ENCODE results near the gene UCN2. TPM values are rescaled to one million over a fixed set of nuclear protein-coding genes. Genes with fewer than 3 reads are reported as not detected.
"Not testable (repeated sequence)": the region's sequence is repeated elsewhere in the genome, so short reads cannot be mapped to it uniquely, and the experiment has no call there.

Gene UCN2
- total RNA-seq, 1 donor from 2014 or later: not detected

- peak; percentile 0 for DNase-seq
- ATAC-seq (ENCODE audit: poor library complexity); intact Hi-C loops (cut with DNase I): not testable (repeated sequence)
These were observed 11.9 kb downstream of the UCN2 start for GRCh38 chr3:48551651-48552050.

GRCh38 chr3:48548729-48549705, 14.6 kb downstream of the UCN2 start:
- DNase-seq (peak; percentile 93), ATAC-seq (ENCODE audit: poor library complexity) (peak; percentile 96)
- intact Hi-C loops (cut with DNase I): loop anchor here (2.0 to 5.0 kb wide), 3 partner anchors 84 to 277 kb away; no protein-coding TSS in a partner anchor

GRCh38 chr3:48548126-48548525, 15.5 kb downstream of the UCN2 start:
- peak; percentile 3 for DNase-seq
- ATAC-seq (ENCODE audit: poor library complexity): no peak
- intact Hi-C loops (cut with DNase I): loop anchor here (2.0 to 5.0 kb wide), 3 partner anchors 83 to 276 kb away; no protein-coding TSS in a partner anchor

DNA sequence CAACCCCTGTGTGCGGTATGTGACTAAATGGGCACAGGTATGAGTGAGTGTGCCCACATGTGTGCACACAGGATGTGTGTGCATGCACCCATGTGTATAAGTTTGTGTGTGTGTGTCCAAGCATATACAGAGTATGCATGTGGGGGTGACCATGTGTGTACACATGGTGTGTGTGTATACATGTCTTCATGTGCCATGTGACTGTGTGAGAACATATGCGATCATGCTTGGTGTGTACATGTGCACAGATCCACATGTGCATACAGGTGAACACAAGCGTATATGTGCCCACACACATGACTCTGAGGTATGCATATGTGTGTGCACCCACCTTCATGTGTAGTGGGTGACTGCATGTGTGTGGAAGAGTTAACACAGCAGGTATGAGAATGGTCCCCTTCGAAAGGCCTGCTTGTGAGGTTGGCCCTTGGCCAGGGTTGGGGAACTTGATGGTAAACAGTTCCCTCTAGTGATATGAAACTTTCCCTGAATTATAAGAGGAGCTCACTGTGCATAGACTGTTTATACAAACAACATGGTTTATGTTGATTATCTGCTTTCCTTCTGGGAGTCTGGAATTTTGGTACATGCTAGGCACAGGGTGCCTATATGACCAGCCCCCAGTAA, 17.3 kb downstream of the UCN2 start:
- intact Hi-C loops (cut with DNase I): loop anchor here (5.0 kb wide), 2 partner anchors 144 to 274 kb away; no protein-coding TSS in a partner anchor
- no peak for ATAC-seq (ENCODE audit: poor library complexity)
- peak; percentile 39 for DNase-seq

DNA sequence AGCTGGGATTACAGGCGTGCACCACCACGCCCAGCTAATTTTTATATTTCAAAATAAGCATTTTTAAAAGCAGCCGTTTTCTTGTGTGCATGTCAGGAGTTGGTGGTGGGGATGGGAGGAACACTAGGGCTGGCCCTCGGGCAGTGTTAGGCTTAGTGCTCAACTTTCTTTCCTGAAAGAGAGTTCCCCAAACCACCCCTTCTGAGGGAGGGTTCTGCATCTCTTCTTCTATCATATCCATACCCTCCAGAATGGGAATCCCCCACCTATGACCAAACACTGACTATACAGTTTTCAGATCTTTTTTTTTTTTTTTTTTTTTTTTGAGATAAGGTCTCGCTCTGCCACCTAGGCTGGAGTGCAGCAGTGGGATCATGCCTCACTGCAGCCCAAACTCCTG, 19.4 kb downstream of the UCN2 start:
- intact Hi-C loops (cut with DNase I): no loop called here
- DNase-seq (peak; percentile 22), ATAC-seq (ENCODE audit: poor library complexity) (no peak)

GRCh38 chr3:48543271-48543866, 20.2 kb downstream of the UCN2 start:
- DNase-seq: peak; percentile 77
- ATAC-seq (ENCODE audit: poor library complexity): peak; percentile 93
- intact Hi-C loops (cut with DNase I): no loop called here

DNA sequence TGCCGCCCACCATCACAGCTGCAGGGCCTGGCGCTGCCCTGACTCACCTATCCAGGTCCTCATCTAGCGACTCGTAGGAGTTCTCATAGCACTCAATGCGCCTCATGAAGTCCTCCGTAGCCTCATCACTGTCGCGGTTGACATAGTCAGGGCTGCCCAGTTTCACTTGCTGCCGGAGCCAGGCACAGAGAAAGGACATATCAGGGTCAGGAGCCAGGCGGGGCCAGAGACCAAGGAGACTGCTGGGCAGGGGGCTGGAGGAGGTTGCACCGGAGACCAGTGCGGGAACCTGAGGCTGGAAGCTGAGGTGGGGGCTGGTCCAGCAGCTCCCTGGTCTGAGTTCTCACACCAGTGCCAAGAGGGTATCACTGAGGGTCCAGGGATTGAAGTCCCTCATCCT, 25.1 kb downstream of the UCN2 start:
- intact Hi-C loops (cut with DNase I): no loop called here
- no peak for ATAC-seq (ENCODE audit: poor library complexity)
- DNase-seq: peak; percentile 19

DNA sequence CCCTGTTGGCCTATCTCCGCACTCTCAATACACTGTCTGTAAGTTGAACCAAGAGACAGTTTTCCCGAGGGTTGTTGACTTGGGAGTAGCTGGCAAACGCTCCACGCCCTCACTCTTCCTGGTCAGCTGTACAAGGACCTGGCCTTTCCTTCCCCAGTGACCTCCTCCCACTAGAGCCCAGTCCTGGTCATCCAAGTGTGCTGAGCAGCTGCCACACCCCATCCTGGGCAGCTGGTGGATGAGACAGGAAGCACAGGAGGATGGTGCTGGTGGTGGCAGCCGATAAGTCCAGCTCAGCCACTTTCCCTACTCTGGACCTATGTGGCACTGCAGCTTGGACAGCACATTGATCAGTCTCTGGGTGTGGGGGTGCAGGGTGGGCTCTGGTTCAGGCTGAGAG, 26.8 kb downstream of the UCN2 start:
- ATAC-seq (ENCODE audit: poor library complexity): no peak
- intact Hi-C loops (cut with DNase I): no loop called here
- DNase-seq: peak; percentile 34

GRCh38 chr3:48536116-48536515, 27.5 kb downstream of the UCN2 start:
- intact Hi-C loops (cut with DNase I): no loop called here
- ATAC-seq (ENCODE audit: poor library complexity) (no peak), DNase-seq (peak; percentile 30)

- no peak for DNase-seq
- intact Hi-C loops (cut with DNase I): no loop called here
- no peak for ATAC-seq (ENCODE audit: poor library complexity)
These were observed 28.0 kb downstream of the UCN2 start for GRCh38 chr3:48535578-48535977.

DNA sequence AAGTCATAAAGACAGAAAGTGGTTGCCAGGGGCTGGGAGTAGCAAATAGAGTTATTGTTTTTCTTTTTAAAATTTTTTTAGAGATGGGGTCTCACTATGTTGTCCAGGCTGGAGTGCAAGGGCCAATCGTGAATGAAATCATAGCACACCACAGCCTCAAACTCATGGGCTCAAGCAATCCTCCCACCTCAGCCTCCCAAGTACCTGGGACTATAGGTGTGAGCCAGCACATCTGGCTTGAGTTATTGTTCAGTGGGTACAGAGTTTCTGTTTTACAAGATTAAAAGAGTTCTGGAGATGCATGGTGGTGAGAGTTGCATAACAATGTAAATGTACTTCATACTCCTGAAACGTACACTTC, 30.6 kb downstream of the UCN2 start:
- intact Hi-C loops (cut with DNase I): no loop called here
- no peak for DNase-seq
- ATAC-seq (ENCODE audit: poor library complexity): no peak

GRCh38 chr3:48532271-48532976, 31.2 kb downstream of the UCN2 start:
- intact Hi-C loops (cut with DNase I): no loop called here
- ATAC-seq (ENCODE audit: poor library complexity) (no peak), DNase-seq (no peak)

GRCh38 chr3:48530701-48531100, 32.9 kb downstream of the UCN2 start:
- intact Hi-C loops (cut with DNase I); ATAC-seq (ENCODE audit: poor library complexity): not testable (repeated sequence)
- peak; percentile 5 for DNase-seq

- DNase-seq (no peak), ATAC-seq (ENCODE audit: poor library complexity) (peak; percentile 52)
- intact Hi-C loops (cut with DNase I): no loop called here
These were observed 34.8 kb downstream of the UCN2 start for GRCh38 chr3:48528754-48529153.

- no peak for ATAC-seq (ENCODE audit: poor library complexity)
- intact Hi-C loops (cut with DNase I): no loop called here
These were observed 35.5 kb downstream of the UCN2 start for GRCh38 chr3:48528048-48528447.

GRCh38 chr3:48524970-48525369, 38.6 kb downstream of the UCN2 start:
- no peak for ATAC-seq (ENCODE audit: poor library complexity)
- no peak for DNase-seq
- intact Hi-C loops (cut with DNase I): no loop called here

More at GRCh38 chr3:48528048-48528447, 35.5 kb downstream of the UCN2 start:
- peak; percentile 6 for DNase-seq

DNA sequence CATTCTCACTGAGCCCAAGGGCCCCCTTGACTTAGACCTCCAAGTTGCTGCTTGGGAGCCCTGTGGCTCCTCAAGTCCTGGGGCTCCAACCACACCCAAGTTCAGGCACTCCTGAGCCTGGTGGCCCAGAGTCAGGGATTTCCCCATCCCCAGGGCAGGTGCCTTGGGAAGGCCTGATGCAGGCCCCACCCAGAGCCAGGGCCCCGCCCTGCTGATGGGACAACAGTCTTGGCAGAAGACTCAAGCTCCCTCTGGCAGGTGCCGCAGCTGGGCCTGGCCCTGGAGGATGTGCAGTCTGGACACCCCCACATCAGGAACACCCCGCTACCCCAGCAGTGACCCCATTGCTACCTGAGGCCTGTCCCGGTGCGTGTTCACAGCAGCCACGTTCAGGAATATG, 41.9 kb downstream of the UCN2 start:
- intact Hi-C loops (cut with DNase I): no loop called here
- ATAC-seq (ENCODE audit: poor library complexity): no peak
- no peak for DNase-seq

DNA sequence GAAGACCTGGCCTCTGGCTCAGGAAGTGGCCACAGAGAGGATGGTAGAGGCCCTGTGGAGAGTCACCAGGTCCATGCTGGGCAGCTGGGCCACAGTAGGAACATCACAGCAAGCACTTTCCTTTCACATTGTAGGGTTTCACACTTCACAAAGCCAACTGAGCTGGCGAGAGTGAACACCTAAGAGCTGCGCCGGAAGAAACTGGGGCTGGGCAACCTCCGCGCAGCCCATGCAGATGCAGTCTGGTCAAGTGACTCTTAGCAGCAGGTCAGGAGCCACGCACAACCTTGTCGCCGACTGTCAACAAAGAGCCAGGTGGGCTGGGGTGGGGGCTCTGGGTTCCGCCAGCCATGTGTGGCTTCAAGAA, 44.3 kb downstream of the UCN2 start:
- intact Hi-C loops (cut with DNase I): no loop called here
- no peak for DNase-seq
- no peak for ATAC-seq (ENCODE audit: poor library complexity)

Data from Right ventricle myocardium superior (tissue), 1 donor.